HT1080 (cell line): ENCODE measurements around the gene MGAT4D. TPM values are rescaled to one million over a fixed set of nuclear protein-coding genes. Genes with fewer than 3 reads are reported as not detected.
"Not testable (repeated sequence)": the region's sequence is repeated elsewhere in the genome, so short reads cannot be mapped to it uniquely, and the experiment has no call there.

Source experiments
- DNase-seq: peaks from one replicate; pipeline ENCODE4 v3.0.0-alpha.2; 2015; ENCODE audit warnings: low read depth
- total RNA-seq: library from RNA; depleted of rRNA; stranded (reverse); fragments of >200 nt; shearing (Covaris generic); gene quantifications from 2 replicates; pipeline ENCODE4 v1.2.3, GENCODE V29; 2014; rRNA removed

Gene MGAT4D
- total RNA-seq, 1 experiment from 2014 or later = not detected

DNA sequence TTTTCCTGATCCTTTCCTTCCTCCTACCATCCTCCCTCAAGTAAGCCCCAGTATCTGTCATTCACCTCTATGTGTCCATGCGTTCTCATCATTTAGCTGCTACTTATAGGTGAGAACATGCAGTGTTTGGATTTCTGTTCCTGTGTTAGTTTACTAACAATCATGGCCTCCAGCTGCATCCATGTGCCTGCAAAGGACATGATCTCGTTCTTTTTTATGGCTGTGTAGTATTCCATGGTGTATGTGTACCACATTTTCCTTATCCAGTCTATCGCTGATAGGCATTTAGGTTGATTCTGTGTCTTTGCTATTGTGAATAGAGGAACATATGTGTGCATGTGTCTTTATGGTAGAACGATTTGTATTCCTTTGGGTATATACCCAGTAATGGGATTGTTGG lies 53.7 kb downstream of the MGAT4D start:
- DNase-seq = not testable (repeated sequence)

GRCh38 chr4:140439644-140440142 lies 58.4 kb downstream of the MGAT4D start:
- DNase-seq = no peak

DNA sequence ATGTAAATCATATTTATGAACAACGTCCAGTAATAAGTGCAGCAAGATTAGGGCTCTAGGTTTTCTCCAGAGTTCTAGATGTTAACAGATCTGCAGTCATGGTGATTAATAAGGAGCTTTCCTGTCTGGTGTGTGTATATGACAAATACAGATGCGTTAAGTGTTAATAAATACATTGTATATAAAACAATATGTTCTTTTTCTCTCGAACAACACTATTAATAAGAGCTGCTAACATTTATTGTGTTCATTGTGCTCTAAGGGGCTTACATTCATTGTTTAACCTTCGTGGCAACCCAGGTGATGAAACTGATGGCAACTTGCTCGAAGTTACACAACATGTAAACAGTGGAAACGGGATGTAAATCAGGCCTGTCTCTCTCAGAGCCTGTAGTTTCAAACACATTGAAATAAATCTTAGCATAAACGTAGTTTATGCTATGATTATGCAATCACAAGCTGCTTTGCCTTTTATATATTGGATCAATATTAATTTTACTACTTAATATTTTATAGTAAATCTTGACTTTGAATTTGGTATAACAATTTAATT lies 70.1 kb downstream of the MGAT4D start:
- no peak for DNase-seq

DNA sequence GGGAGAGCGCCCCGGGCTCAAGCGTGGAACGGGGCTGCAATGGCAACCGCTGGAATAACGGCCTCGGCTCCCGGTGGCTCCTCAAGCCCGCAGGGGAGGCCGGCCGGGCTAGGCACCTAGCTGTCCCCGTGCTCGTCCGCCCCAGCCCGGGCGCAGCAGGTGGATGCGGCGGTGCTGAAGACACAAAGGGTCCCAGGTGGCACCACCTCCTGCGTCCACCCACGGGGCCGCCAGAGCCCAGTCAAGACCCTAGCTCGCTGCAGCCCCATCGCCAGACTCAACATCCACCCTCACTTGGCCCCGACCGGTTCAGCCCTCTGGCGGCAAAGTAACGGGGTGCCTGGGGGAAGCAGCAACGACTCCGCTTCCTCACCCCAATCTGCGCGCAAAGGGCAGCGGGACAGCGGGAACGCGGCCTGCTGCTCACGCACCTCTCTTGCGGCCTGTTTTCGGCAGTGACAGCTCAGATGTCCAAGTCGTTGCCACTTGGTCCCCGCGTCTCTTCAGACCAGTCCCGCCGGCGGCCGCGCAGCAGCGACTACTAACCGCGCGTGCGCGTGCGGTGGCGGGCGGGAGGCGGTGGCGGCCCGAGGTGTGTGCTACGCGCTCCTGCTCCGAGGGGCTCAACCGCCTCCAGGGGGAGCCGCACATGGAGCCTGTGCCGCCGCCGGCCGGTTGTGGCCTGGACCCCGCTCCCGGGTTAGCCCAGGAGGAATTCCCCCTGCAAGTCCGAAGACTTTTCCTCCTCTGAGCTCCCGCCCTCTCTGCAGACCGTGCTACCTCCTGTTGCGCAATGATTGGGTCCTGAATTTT lies 70.8 kb downstream of the MGAT4D start, which contains the start of gene CLGN:
Gene CLGN (minus strand): TSS at position 543 of the 813 bp plus-strand sequence. CDS start 14,570 bp downstream, outside the sequence.
- DNase-seq = peak; percentile 68

- DNase-seq = peak; percentile 5
Measured at GRCh38 chr4:140426610-140427105, 71.4 kb downstream of the MGAT4D start.

DNA sequence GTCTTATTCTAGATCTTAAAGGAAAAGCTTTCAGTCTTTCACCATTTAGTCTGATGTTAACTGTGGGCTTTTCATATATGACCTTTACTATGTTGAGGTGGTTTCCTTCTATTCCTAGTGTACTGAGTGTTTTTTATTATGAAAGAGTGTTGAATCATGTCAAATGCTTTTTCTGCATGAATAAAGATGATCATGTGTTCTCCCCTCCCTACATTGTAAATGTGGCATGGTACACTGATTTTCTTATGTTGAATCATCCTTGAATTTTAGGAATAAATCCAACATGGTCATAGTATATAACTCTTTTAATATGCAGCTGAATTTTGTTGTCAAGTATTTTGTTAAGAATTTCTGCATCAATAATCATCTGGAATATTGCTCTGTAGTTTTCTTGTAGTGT lies 75.0 kb downstream of the MGAT4D start:
- no peak for DNase-seq

- not testable (repeated sequence) for DNase-seq
Measured at GRCh38 chr4:140413130-140413969, 84.7 kb downstream of the MGAT4D start.

DNA sequence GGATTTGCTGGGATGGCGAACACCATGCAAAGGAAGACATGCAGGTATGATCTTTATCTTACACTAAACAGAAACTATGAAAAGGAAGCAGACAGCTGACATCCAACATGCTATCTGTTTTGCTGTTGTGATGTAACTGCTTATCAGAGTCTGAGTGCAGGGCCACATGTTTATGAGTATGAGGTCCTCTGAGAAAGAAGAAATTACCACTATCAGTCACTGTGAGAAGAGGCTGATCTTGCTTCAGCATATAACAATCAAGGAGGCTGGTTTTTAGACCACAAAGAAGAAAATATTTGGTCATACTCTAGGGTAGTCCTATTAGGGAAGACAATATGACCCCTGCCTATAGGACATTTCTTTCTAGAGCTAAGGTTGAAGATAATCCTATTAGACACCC lies 89.1 kb downstream of the MGAT4D start:
- DNase-seq = no peak

- no peak for DNase-seq
Measured at GRCh38 chr4:140406292-140406691, 91.8 kb downstream of the MGAT4D start.

DNA sequence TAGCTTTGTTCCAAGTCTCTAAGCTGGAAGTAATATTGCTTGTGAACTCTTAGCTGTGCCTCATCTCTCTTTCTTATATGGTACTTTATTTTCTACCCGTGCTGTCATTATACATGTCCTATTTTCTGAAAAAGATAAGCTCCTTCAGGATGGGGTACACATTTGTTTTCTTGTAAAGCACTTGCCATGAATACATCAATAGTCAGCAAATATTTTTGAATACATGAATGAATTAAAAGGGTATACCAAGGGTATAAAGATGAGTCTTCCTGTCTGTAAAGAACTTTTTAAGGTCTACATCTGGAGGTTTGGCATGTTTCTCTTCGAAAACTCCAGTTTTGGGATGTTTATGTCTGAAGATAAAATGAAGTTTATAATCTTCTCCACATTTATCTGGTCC lies 98.0 kb downstream of the MGAT4D start:
- no peak for DNase-seq

GRCh38 chr4:140395668-140396067 lies 102.4 kb downstream of the MGAT4D start:
- no peak for DNase-seq

Other genes with a start within 250 kb of the MGAT4D start
- 32.6 and 39.4 TPM in 2 replicates for gene SCOC, start 124.6 kb downstream of the MGAT4D start, total RNA-seq
- gene CLGN, start 70.6 kb downstream of the MGAT4D start, total RNA-seq = 2.9 and 3.6 TPM in 2 replicates
- 10.9 and 12.7 TPM in 2 replicates for gene ELMOD2, start 25.9 kb upstream of the MGAT4D start, total RNA-seq
- 0.07 TPM in 1 of 2 replicates, not detected in the other for gene UCP1, start 70.7 kb upstream of the MGAT4D start, total RNA-seq